Neural cell (in vitro differentiated cells): ENCODE measurements around the gene DPP6.
"Not testable (repeated sequence)": the region's sequence is repeated elsewhere in the genome, so short reads cannot be mapped to it uniquely, and the experiment has no call there.

Experiments used
- CTCF ChIP-seq: fragments of 450-650 bp; IDR thresholded peaks from 2 replicates; pipeline ENCODE4 v1.5.1; 2014; ENCODE audit warnings: antibody characterized with exemption, mild to moderate bottlenecking, moderate library complexity; ENCODE audit not compliant: poor library complexity, severe bottlenecking
- TAF1 ChIP-seq: IDR thresholded peaks from 2 replicates; pipeline ENCODE4 v1.6.1; 2012; ENCODE audit warnings: low read depth

- TF ChIP-seq TAF1, CTCF: not testable (repeated sequence)
These were observed 12.6 kb upstream of the DPP6 start for GRCh38 chr7:154039466-154040165.
